HG03097 (cell line): ENCODE measurements around the gene GRIN3A.
"Not testable (repeated sequence)": the region's sequence is repeated elsewhere in the genome, so short reads cannot be mapped to it uniquely, and the experiment has no call there.

Source experiments
- ATAC-seq: cut with Tn5 transposase; IDR thresholded peaks from one replicate; pipeline ENCODE4 v1.9.1; 2021; ENCODE audit not compliant: unreplicated experiment, low FRiP score

GRIN3A gene

DNA sequence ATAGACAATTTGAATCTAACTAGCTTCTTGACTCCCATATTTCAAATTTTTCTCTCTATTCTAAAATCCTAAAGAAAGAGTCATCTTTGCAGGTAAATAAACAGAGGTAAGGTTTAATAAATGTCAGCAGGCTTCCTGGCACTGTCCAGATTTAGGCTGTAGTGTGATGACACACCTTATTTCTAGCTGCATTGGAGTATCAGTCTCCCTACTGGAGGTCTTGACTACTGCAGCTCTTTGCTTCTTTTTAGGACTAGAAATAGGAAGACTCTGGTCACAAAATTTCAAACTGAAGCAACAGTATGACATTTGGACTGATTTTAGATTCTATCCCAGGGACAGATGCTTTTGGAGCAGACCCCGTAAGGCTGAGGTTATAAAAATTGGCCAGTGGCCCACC, 103.0 kb downstream of the GRIN3A start:
- no peak for ATAC-seq

GRCh38 chr9:101634741-101635409, 103.6 kb downstream of the GRIN3A start:
- ATAC-seq, result no peak

DNA sequence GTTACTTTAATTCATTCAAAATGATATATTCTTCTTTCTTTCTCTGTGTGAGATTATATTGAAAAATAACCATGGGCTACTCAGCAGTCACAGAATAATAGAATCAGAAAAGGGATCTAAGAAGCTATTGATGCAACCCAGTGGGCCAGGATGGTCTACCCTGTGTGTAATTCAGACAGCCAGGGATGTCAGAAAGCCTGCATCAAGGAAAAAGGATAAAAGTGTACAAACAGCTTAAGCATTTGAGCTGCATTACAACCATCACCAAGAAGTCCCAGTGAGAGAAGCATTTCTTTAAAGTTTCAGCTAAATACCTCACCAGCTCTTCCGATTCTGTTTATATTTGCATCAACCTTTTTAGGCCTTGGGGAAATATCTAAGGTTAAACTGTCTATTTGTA, 105.8 kb downstream of the GRIN3A start:
- no peak for ATAC-seq

DNA sequence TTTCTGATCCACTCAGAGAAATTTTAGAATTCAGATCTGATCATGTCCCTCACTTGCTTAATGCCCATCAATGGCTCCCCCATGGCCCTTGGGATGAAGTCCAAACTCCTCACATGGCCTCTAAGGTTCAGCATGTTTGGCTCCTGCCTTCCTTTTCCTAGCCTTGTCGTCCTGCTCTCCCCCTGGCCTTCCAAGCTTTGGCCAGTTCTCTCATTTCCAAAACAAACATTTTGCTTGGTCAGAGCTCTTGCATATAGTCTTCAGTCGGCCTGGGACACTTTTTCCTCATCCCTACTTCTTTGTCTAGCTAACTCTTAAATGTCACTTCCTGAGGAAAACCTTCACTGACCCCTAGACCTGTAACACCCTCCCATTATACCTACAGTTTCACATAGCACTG, 106.6 kb downstream of the GRIN3A start:
- ATAC-seq, result no peak

DNA sequence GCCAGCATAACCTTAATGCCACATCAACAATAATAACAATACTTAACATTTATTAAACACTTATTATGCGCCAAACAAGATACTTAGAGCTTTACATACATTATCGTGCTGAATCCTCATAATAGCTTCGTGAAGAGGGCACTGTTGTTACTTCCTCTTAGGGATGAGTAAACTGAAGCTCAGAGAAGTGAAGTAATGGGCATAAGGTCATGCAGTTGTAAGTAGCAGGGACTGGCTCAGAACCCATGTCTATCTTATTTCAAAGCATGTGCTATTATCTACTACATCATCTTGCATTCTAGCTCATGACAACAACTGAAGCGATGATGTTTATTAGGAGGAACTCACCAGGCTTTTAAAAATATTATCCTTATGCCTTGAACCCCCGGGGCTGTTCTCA, 108.8 kb downstream of the GRIN3A start:
- no peak for ATAC-seq

GRCh38 chr9:101628173-101628572, 110.3 kb downstream of the GRIN3A start:
- ATAC-seq, result no peak

DNA sequence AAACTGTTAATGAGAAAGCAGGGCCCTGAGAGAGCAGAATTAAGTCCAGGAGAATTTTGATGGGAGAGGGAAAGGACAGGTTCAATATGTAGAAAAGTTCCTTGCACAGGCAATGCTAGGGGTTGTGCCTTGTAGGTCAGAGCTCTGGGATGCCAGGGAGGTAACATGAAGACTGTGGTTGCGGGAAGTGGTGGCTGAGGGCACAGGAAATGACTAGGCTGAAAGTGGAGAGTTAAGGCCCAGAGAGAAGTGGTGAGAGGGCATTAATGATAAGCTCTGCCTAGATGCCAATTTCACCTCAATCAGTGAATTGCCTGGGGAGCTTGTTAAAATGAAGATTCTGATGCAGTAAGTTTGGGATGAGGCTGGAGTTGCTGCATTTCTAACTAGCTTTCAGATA, 112.2 kb downstream of the GRIN3A start:
- ATAC-seq, result peak; percentile 85

DNA sequence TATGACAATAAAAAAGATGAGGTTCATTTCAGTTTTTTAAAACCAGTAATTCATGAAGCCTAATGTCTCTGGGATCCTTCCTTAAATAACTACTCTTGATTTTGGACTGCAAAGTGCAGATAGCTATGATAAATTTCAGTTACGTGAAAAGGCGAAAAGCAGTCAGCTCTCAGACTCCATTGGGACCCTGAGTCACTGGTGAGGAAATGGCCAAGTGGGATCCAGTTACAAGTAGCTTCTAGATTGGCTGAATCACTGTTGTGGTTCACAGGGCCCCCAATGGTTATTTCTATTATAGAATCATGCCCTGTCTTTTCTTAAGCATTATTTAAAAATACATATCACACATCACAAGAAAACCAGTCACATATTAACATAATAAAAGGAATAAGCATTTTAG, 112.6 kb downstream of the GRIN3A start:
- ATAC-seq, result no peak

DNA sequence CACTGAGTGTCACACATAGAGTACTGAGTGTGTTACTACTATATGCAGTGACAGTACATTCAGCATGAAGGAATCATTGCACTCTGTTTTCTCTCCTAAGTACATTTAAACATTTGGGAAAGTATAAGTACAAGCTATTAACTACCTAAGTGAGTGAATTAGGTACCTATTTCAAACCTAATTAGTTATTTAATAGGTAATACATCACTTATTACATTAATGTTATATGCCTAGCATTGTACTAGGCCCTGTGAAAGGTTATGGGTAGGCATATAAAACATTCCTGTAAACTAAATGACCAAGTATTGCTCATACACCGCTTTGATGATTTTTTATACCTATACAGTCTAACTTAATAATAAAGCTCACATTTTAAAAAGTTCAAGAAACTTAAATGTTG, 118.0 kb downstream of the GRIN3A start:
- ATAC-seq, result peak; percentile 62

DNA sequence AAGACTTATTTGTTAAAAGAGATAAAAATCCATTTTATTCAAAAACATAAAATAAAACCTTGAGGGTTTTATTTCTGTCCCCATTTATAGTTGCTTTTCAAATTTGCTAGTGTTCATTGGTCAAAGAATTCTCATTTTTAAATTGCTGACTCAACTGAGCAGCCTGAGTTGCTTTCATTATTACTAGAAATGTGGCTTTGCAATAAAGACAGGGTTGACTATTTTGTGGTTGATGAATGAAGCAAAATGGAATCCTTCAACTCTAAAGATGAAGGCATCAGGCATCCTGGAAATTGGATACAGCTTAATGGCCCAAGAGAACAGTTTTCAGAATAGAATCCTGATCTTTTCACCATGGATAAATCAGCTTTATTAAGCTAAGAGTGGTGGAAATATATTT, 119.7 kb downstream of the GRIN3A start:
- ATAC-seq, result no peak

GRCh38 chr9:101605547-101605946, 132.9 kb downstream of the GRIN3A start:
- ATAC-seq, result no peak

DNA sequence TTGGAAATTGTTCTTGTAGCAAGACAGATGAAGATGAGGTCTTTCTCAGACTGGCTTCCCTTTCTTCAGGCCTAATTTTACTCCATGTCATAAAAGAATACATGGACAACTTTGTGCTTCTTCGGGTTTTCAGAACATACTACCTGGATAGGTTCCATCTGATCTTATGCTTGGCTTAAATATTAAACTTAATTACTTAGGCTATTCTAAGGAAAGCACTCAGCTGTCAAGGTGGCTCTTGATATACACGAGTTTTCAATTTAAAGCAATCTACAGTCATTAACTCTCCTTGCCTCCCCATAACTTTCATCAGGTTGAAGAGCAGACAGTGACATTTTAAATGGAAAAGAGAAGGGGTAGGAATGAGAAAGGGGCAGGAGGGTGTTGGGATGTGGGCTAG, 134.2 kb downstream of the GRIN3A start:
- ATAC-seq, result no peak

GRCh38 chr9:101601904-101602765, 136.3 kb downstream of the GRIN3A start:
- ATAC-seq, result no peak

DNA sequence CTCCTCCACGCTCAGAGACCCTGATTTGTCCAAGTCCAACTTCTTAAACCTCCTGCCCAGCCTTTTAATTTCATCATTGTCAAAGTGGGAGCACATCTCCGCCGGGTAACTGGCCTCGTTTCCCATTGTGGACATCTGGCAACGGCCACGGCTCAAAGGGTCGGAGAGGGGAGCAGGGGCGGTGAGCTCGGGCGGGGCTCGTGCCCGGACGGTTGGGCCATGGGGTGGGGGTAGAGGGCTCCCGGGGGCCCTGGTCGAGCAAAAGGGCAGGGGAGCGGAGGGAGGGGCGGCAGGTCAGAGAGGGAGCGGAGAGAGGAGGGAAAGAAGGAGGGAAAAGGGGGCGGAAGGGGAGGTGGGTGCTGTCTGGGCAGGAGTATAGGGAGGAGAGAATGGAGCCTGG, 143.7 kb downstream of the GRIN3A start, which contains the start of gene PPP3R2:
Gene PPP3R2, minus strand, starts transcription at position 174 of the 400 bp plus-strand sequence. Its CDS starts 48 bp downstream, at position 126.
- ATAC-seq, result no peak

DNA sequence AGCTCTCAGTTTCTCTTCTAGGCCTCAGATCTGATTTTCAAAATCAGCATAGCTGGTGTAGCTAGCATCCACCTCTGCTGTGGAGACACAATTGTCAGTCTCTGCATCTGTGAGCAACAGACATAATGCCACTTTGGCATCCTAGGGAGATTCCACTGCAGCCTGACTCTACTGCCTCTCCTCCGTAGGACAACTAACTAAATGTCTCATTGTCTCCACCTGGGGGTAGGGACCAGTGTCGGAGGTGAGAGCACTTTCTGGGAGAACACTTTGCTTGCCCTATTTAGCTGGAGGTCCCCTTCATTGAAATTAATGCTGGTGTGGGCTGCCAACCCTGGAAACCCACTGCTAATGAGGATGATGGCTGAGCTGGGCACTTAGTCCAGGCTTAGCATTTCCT, 145.1 kb downstream of the GRIN3A start:
- ATAC-seq, result no peak

DNA sequence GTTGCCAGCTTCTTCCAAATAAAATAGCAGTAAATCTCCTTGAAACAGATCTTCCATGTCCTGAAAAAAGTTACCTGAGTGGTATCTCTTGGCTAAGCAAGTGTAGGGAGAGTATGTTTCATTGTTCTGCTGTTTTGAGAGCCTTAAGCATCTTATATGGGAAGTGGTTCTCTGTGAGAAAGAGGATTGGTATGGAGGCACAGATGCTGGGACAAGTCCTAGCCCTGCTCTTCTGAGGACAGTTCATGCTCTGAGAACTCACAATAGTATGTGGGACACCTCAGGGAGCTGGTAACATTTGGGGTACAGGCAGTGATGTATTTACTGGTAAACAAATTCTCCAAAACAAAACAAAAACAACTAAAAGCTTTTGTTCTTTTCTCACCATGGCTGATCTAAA, 145.7 kb downstream of the GRIN3A start:
- ATAC-seq, result no peak

GRCh38 chr9:101591787-101592446, 146.5 kb downstream of the GRIN3A start:
- ATAC-seq, result no peak

- no peak for ATAC-seq
These were observed 147.5 kb downstream of the GRIN3A start for GRCh38 chr9:101590901-101591300.

- ATAC-seq, result not testable (repeated sequence)
These were observed 148.4 kb downstream of the GRIN3A start for GRCh38 chr9:101590074-101590473.

DNA sequence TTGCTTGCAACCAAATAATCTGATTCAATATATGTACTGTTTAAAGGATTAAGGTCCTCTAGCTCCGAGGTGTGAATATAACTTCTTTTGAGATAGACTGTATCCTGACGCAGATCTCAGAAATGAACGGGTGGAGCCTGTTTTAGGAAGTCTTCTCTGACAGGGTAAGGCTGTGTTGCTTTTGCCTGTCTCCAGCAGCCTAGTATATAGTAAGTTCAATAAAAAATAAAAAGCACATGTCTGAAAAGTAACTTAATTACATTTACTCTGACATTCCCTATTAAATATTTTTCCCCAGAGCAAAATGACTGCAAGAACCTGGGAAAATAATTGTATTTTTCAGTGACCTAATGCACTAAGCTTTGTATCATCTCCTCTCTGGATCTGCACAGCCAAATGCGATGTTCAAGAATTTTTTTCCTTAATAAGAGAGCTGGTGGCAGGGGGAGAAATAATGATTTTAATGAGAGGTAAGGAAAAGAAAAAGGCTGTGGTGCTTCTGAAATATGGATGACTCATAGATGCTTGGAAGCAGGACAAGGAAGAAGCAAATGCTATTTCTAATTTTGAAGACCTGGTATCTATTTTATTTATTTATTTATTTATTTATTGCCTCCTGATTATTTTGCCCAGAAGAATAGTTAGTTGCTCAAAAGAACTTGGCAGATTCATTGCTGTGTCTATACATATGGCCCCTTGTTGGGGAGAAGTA, 151.0 kb downstream of the GRIN3A start:
- no peak for ATAC-seq

GRCh38 chr9:101586651-101587050, 151.8 kb downstream of the GRIN3A start:
- peak; percentile 95 for ATAC-seq
